H1 (cell line): Measurements from ENCODE around the gene SGMS1. TPM values are rescaled to one million over a fixed set of nuclear protein-coding genes. Genes with fewer than 3 reads are reported as not detected.

Experiments used
- polyA plus RNA-seq, 7 experiments: library from polyadenylated mRNA; depleted of rRNA in 3 of 7; stranded (reverse) in 5 of 7; unstranded in 2 of 7; fragments of >200 nt in 5 of 7; fragments of 200-250 nt in 2 of 7; gene quantifications; 1 replicate in 5 of 7; 2 replicates in 1 of 7; 4 replicates in 1 of 7; pipeline versions ENCODE4 v1.2.1 to v1.2.3, GENCODE V29; 2011 to 2013; ENCODE audit warnings: missing spikeins in 2 of 7, mixed read lengths in 2 of 7
- small RNA-seq: library from polyadenylated mRNA; stranded (forward); fragments of <200 nt; extraction: miRNeasy Mini kit (QIAGEN cat#:217004); gene quantifications from one replicate; pipeline ENCODE3, GENCODE V24; 2013; ENCODE audit not compliant: insufficient read depth
- total RNA-seq: library from RNA; stranded (reverse); fragmentation: NEBNext Ultra II Directional; extraction: Animal tissue kit (Norgen Biotek cat#: 25700); gene quantifications from 2 replicates; pipeline ENCODE4 v1.2.1, GENCODE V29; 2021

SGMS1 gene
- total and polyA plus RNA-seq, 2 of the 8 experiments (the other 6 are each of a cell fraction or from before 2014, with no cell fraction given), result 6.0 to 15.6 TPM

Small RNA genes lying within 50 kb of the gene (small RNA-seq; reads per million reads assigned to genes)
- not detected for gene RNU7-107P

Other genes with a start within 250 kb of the SGMS1 start
- gene ASAH2B, start 116.0 kb upstream of the SGMS1 start, total RNA-seq, result 4.7 and 6.3 TPM in 2 replicates
- gene ASAH2B, start 116.0 kb upstream of the SGMS1 start, polyA plus RNA-seq (2011; rRNA removed), result 2.6 and 3.6 TPM in 2 replicates